Fibroblast of lung (primary cell): ENCODE data around the gene ZNF775. TPM values are rescaled to one million over a fixed set of nuclear protein-coding genes. Genes with fewer than 3 reads are reported as not detected.

Experiments
- DNase-seq, 2 donors: peaks; one replicate each; pipeline versions ENCODE4 v3.0.0 to v3.0.0-alpha.2; 2010; ENCODE audit warnings: low read depth in 2 of 2
- H2AFZ ChIP-seq: 2 replicates; pipeline ENCODE4 v1.5.1; 2012; ENCODE audit warnings: low read length, control low read depth, inconsistent platforms
- H3K27ac ChIP-seq: 2 replicates; pipeline ENCODE4 v1.5.1; 2011; ENCODE audit warnings: low read length, control low read depth; ENCODE audit not compliant: insufficient read depth
- H3K27me3 ChIP-seq: 2 replicates; pipeline ENCODE4 v1.5.1; 2011; ENCODE audit warnings: mild to moderate bottlenecking, low read length; ENCODE audit not compliant: control insufficient read depth, insufficient read depth
- H3K36me3 ChIP-seq: 2 replicates; pipeline ENCODE4 v1.5.1; 2011; ENCODE audit warnings: low read length; ENCODE audit not compliant: control insufficient read depth, insufficient read depth
- H3K4me1 ChIP-seq: 2 replicates; pipeline ENCODE4 v1.5.1; 2011; ENCODE audit warnings: low read length; ENCODE audit not compliant: control insufficient read depth, insufficient read depth; ENCODE audit errors: extremely low read depth
- H3K4me2 ChIP-seq: 2 replicates; pipeline ENCODE4 v1.5.1; 2011; ENCODE audit warnings: low read length, control low read depth; ENCODE audit not compliant: insufficient read depth; ENCODE audit errors: extremely low read depth
- H3K4me3 ChIP-seq, 4 experiments: fragments of 200-600 bp in 1 of 4; sonication (generic) in 1 of 4; replicated peaks in 1 of 4; 2 replicates each; pipeline ENCODE4 v1.5.1; 2011 to 2016; ENCODE audit warnings: low read length in 4 of 4, low read depth in 3 of 4, mild to moderate bottlenecking in 3 of 4, control low read depth in 2 of 4, inconsistent platforms in 1 of 4, mixed read lengths in 1 of 4; ENCODE audit not compliant: insufficient read depth in 1 of 4; ENCODE audit errors: control extremely low read depth in 1 of 4
- H3K79me2 ChIP-seq: 2 replicates; pipeline ENCODE4 v1.5.1; 2012; ENCODE audit warnings: mild to moderate bottlenecking, low read length, inconsistent platforms; ENCODE audit not compliant: control insufficient read depth, insufficient read depth
- H3K9ac ChIP-seq: 2 replicates; pipeline ENCODE4 v1.5.1; 2011; ENCODE audit warnings: mild to moderate bottlenecking, low read length, control low read depth; ENCODE audit not compliant: insufficient read depth
- H3K9me3 ChIP-seq: 2 replicates; pipeline ENCODE4 v1.5.1; 2012; ENCODE audit warnings: low read depth, low read length; ENCODE audit not compliant: control insufficient read depth, insufficient read depth
- H4K20me1 ChIP-seq: 2 replicates; pipeline ENCODE4 v1.5.1; 2011; ENCODE audit warnings: low read length; ENCODE audit not compliant: control insufficient read depth, insufficient read depth; ENCODE audit errors: extremely low read depth
- EZH2 ChIP-seq: IDR thresholded peaks from 2 replicates; pipeline ENCODE4 v1.5.1; 2012; ENCODE audit warnings: low read length, control low read depth, mild to moderate bottlenecking; ENCODE audit errors: missing control alignments
- polyA plus RNA-seq, 2 donors: library from polyadenylated mRNA; depleted of rRNA in 1 of 2; stranded (reverse) in 1 of 2; unstranded in 1 of 2; fragments of >200 nt; gene quantifications; 2 replicates each; pipeline ENCODE4 v1.2.1, GENCODE V29; 2011 to 2012; ENCODE audit warnings: missing spikeins in 1 of 2
- total RNA-seq: library from RNA; depleted of rRNA; stranded (reverse); fragments of >200 nt; gene quantifications from 2 replicates; pipeline ENCODE4 v1.2.1, GENCODE V29; 2014
- TF ChIP-seq, protein P1 (sequence below), 2 donors: IDR thresholded peaks in 1 of 2; conservative IDR thresholded peaks in 1 of 2; 1 replicate in 1 of 2; 2 replicates in 1 of 2; pipeline ENCODE4 v1.5.1; 2011 to 2012; ENCODE audit warnings: low read length in 2 of 2, control low read depth in 1 of 2, inconsistent platforms in 1 of 2, low read depth in 1 of 2, mild to moderate bottlenecking in 1 of 2

The ZNF775 gene
- total and polyA plus RNA-seq, 2 donors (not counting 1 experiment from before 2014, with no cell fraction given) = 1.2 to 9.6 TPM

GRCh38 chr7:150337179-150337578 is 42.0 kb upstream of the ZNF775 start:
- Histone ChIP-seq H3K4me2 (no peak overlapping the region), H3K9ac (no peak overlapping the region), H3K27me3 (peaks cover 20% of the 10 kb centered on the region), H2AFZ (no peak overlapping the region), H3K4me3 (no peak overlapping the region), H4K20me1 (no peaks in the 10 kb centered on the region), H3K27ac (no peak overlapping the region), H3K9me3 (no peaks in the 10 kb centered on the region), H3K36me3 (no peaks in the 10 kb centered on the region), H3K79me2 (no peaks in the 10 kb centered on the region), H3K4me1 (peaks cover 15% of the 10 kb centered on the region)
- no peak for DNase-seq
- TF ChIP-seq, protein P1, sequence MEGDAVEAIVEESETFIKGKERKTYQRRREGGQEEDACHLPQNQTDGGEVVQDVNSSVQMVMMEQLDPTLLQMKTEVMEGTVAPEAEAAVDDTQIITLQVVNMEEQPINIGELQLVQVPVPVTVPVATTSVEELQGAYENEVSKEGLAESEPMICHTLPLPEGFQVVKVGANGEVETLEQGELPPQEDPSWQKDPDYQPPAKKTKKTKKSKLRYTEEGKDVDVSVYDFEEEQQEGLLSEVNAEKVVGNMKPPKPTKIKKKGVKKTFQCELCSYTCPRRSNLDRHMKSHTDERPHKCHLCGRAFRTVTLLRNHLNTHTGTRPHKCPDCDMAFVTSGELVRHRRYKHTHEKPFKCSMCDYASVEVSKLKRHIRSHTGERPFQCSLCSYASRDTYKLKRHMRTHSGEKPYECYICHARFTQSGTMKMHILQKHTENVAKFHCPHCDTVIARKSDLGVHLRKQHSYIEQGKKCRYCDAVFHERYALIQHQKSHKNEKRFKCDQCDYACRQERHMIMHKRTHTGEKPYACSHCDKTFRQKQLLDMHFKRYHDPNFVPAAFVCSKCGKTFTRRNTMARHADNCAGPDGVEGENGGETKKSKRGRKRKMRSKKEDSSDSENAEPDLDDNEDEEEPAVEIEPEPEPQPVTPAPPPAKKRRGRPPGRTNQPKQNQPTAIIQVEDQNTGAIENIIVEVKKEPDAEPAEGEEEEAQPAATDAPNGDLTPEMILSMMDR (conservative IDR thresholded peaks at IDR 0.05 in 1 of 2, IDR thresholded peaks at IDR 0.05 in 1 of 2; ENCODE audit: low read depth in 1 of 2, low read length in 2 of 2) = no peak
- TF ChIP-seq EZH2 = no peak

DNA sequence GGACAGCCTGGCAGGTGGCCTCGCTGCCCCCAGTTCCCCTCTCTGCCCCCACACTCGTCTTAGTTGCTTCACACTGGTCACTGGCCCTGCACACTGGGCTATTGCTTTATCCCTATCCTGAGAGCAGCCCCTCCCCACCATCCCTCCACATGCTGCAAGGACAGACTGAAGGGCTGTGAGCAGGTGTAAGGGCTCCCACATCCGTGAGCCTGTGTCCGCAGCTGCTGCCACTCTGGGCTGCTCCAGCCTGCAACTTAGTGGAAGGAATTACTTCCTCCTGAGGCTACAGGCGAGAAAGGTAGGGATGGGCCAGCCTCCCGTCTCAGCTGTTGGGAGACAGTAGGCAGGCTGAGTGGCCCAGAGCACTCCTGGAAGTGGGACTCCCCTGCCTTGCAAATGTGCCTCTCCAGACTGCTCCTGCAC is 41.5 kb upstream of the ZNF775 start:
- no peaks in the 10 kb centered on the region for H3K36me3 ChIP-seq
- TF ChIP-seq, protein P1 (conservative IDR thresholded peaks at IDR 0.05 in 1 of 2, IDR thresholded peaks at IDR 0.05 in 1 of 2; ENCODE audit: low read depth in 1 of 2, low read length in 2 of 2) = no peak
- TF ChIP-seq EZH2 = no peak
- peaks cover 25% of the 10 kb centered on the region for H3K27me3 ChIP-seq
- no peaks in the 10 kb centered on the region for H4K20me1 ChIP-seq
- H3K9me3 ChIP-seq = no peaks in the 10 kb centered on the region
- H3K9ac ChIP-seq = no peak overlapping the region
- no peak overlapping the region for H3K4me3 ChIP-seq
- H3K4me1 ChIP-seq = peaks cover 15% of the 10 kb centered on the region
- no peak overlapping the region for H2AFZ ChIP-seq
- H3K79me2 ChIP-seq = no peaks in the 10 kb centered on the region
- no peak overlapping the region for H3K27ac ChIP-seq
- DNase-seq = no peak
- no peak overlapping the region for H3K4me2 ChIP-seq

- Histone ChIP-seq H2AFZ (no peak overlapping the region), H3K4me2 (no peak overlapping the region), H4K20me1 (no peaks in the 10 kb centered on the region), H3K4me1 (peaks cover 15% of the 10 kb centered on the region), H3K27me3 (peaks cover 28% of the 10 kb centered on the region), H3K79me2 (no peaks in the 10 kb centered on the region), H3K27ac (no peak overlapping the region), H3K9me3 (no peaks in the 10 kb centered on the region), H3K36me3 (no peaks in the 10 kb centered on the region), H3K4me3 (no peak overlapping the region), H3K9ac (no peak overlapping the region)
- TF ChIP-seq EZH2 = no peak
- TF ChIP-seq, protein P1 (conservative IDR thresholded peaks at IDR 0.05 in 1 of 2, IDR thresholded peaks at IDR 0.05 in 1 of 2; ENCODE audit: low read depth in 1 of 2, low read length in 2 of 2) = no peak
- no peak for DNase-seq
Observed at GRCh38 chr7:150338166-150338829, 40.8 kb upstream of the ZNF775 start.
